HTR-8/SVneo (cell line): Measurements from ENCODE around the gene HIVEP3.
"Not testable (repeated sequence)": the region's sequence is repeated elsewhere in the genome, so short reads cannot be mapped to it uniquely, and the experiment has no call there.

ENCODE experiments used
- DNase-seq: peaks from one replicate; pipeline ENCODE4 v3.0.0; 2011; ENCODE audit warnings: low spot score, mixed read lengths; ENCODE audit not compliant: insufficient read length
- FAIRE-seq: peaks from 2 replicates; lab custom pipeline; 2011; peaks lifted over from hg19 to GRCh38; lab: Jason Lieb, UNC

Gene HIVEP3

GRCh38 chr1:41702771-41703170 lies 216.0 kb downstream of the HIVEP3 start:
- DNase-seq (no peak), FAIRE-seq (no peak)

DNA sequence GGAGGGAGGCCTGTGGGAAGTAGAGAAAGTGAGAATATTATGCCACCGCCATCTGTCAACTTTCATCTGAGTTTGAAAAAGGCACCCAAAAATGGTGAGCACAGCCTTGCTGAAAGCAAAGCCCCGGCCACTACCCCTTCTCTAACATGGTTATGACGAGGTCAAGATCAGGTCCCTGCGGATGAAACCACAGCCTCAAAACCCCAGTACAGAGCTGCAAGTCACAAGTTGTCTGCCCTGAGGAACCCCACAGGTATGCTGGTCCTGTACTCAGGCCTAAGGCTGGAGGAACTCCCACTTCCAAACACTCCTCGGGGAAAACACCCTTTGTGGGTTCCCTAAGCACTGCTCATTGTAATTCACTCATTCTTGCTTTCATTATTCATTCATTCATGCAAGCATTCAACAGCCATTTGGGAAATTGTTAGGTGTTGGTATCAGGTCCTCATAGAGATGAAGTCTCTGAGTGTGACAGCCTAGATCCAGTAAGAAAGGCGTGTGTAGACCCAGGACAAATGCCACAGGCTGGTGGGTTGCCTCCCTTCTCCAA lies 217.7 kb downstream of the HIVEP3 start:
- DNase-seq (no peak), FAIRE-seq (no peak)

DNA sequence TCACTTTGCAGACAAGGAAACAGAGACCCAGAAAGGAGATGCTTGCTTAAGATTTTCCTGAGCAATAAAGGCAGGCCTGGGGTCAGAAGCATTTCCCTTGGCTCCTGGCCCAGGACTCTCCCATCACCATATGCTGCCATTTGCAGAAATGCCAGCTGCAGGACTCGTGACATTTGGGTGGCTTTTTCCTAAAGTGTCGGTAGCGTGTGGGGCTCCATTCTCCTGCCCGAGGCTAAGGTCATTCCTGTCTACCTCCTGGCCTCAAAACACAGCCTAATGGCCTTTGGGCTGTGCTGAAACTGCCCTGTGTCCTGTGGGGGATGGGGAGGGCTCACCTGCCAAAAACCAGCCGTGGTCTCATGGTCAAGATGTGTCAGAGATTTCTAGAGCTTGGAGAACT lies 218.1 kb downstream of the HIVEP3 start:
- DNase-seq (no peak), FAIRE-seq (no peak)

DNA sequence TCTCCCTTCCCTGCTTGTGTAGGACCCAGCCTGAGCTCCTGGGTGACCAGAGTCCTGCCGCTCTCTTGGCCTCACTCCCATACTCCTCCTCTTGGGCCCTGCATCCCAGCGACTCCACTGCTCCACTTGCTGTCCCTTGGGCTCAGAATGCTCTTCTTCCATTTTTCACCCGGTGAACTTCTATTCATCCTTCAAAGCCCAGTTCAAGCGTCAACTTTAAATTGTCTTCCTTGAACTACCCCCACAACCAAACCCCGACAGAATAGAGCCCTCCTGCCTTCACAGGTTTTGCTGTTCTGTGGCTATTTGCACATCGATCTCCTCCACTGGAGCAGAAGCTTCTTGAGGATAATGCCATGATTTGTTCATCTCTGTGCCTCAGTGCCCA lies 218.9 kb downstream of the HIVEP3 start:
- DNase-seq (no peak), FAIRE-seq (no peak)

DNA sequence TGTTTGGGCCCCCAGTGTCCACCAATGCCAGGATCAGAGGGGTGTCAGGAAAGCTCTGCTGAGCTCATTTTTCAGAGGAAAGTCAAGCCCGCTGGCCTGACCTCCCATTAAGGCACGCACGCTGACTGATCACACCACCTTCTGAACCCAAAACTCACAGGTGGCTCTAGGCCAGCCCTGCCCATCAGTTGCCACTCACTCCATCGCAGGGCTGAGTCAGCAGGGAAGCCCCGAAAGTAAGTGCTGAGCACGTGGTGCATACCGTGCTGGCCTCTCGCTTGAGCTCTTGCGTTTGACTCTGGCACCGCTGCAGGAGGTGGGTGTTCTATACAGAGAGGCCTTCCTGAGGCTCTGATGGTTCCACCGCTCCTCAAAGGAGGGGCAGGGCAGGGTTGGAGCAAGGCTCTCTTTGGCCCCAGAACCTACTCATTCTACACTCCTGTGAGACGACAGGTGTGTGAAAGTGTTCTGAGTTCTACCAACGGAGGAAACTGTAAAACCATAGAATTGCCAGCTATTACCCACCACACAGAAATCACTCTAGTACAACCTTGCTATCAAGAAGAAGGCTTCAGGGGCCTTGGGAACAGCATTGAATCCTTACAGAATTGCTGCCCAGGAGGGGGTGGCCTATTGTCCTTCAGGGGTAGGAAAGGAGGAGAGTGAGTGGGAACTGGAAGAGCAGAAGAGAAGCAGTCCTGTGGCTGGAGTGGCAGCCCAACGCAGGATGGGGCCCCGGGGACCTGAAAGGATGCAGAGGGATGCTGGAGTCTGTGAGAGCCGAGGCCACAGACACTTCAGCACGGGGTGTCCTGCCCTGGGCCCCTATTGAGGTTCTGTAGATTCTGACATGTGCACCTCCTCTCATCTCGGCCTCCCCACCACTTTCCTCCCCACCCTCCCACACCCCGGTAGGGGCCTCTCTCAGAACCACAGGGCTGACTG lies 219.5 kb downstream of the HIVEP3 start:
- FAIRE-seq = no peak
- DNase-seq = no peak

DNA sequence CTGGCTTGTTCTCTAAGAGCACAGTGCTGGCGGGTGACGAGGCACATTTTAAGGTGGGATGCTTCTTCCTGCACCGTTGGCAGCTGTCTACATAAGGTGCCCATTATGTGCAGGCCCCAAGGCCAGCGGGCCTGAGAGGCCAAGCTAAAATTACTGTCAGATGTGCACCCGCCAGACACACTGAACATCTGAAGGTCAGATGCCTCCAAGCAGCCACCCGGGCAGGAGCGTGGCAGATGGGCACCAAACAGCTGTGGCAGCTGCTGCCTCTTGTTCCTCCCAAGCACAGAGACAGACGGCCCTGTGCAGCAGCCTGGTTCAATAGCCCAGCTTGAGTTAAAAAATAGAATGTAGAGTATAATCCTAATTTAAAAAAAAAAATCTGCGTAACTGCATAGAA lies 222.3 kb downstream of the HIVEP3 start:
- FAIRE-seq (no peak), DNase-seq (no peak)

GRCh38 chr1:41695118-41695745 lies 223.5 kb downstream of the HIVEP3 start:
- FAIRE-seq = no peak
- DNase-seq = peak; percentile 48

DNA sequence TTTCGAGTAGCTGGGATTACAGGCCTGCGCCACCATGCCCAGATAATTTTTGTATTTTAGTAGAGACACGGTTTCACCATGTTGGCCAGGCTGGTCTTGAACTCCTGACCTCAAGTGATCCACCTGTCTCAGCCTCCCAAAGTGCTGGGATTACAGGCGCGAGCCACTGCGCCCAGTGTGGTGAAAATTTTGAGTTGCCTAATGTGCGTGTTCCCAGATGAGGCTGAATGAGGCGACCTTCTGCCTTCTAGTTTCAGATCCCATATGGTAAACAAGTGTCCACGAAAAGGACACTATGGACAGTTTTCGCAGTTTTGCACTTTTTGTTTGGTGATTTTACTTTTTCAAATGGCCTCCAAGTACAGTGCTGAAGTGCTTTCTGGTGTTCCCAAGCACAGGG lies 226.8 kb downstream of the HIVEP3 start:
- FAIRE-seq, DNase-seq: not testable (repeated sequence)

- no peak for FAIRE-seq
- DNase-seq = no peak
Observed at GRCh38 chr1:41691424-41691823, 227.3 kb downstream of the HIVEP3 start.

GRCh38 chr1:41690331-41690730 lies 228.4 kb downstream of the HIVEP3 start:
- DNase-seq (no peak), FAIRE-seq (no peak)

DNA sequence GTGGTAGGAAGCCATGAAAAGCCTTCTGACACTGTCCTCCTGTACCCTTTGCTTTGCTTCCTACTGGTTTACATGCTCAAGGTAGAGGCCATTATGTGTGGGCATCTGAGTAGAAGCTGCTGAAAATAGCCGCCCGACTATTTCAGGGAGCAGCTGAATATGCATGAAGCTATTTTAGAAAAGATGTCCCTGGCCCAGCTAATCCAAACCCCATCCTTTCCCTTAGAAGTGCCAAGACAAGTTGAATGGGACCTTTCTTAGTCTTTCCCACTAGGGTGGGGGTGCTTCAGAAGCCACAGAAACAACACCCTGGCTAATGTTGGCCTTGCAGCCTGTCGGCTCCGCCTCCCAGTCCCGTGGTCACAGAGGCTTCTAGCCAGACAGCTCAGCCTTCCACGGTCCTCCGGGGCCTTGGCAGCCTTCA lies 229.2 kb downstream of the HIVEP3 start:
- FAIRE-seq = no peak

DNA sequence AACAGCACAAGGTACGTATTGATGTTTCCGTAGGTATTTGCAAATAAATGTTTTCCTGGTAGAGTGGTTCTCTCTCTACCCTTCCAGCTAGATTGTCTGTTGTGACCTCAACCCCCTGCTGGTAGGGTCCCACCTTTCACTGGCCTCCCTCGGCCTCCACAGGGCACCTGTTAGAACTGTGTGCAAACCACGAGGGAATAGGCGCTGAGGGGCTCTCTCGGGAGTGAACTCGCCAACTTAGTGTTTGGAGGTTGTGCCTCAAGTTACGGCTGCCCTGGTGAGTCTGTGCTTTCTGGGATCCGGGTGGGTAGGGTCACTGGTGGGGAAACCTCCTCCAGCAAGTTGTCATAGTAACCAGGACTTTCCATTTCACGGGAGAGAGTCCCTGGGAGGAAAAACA lies 229.6 kb downstream of the HIVEP3 start:
- DNase-seq (no peak), FAIRE-seq (no peak)

More for the DNA sequence above, 229.2 kb downstream of the HIVEP3 start:
- no peak for DNase-seq

DNA sequence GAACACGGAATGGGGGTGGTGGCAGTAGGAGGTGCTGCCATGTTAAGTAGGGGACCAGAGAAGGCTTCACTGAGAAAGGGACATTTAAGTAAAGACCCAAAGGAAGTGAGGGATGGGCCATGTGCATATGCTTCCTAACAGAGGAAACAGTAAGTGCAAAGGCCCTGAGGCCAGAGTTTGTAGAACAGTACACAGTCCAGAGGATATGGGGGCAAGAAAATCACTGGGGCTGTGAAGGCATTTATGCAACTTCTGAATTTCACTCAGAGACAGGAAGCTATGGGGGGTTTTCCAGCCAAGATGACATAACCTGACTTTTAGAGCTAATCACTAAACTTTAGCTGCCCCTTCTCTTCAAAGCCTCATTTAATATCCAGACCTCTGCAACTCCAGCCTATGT lies 231.7 kb downstream of the HIVEP3 start:
- DNase-seq (no peak), FAIRE-seq (no peak)

- DNase-seq (no peak), FAIRE-seq (peak; percentile 40)
Observed at GRCh38 chr1:41683681-41684500, 234.8 kb downstream of the HIVEP3 start.

GRCh38 chr1:41682845-41683625 lies 235.7 kb downstream of the HIVEP3 start:
- DNase-seq = no peak
- no peak for FAIRE-seq

DNA sequence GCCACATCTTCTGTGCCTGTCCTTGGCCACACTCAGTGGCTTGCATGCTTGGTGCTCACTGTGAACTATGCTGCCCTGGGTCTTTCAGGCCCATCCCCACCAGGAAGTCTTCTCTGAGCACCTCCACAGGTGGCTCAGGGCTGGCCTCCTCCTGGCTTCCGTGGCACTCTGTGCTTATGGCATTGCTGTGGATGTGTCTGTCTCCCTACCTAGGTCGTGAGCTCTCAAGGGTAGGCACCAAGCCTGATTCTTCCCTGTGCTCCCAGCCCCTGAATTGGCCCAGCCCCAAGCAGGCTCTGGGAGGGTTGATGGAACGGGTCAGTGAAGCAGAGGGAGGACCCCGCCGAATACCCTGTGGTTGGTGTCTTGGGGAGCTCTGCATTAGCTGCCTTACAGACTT lies 236.6 kb downstream of the HIVEP3 start:
- no peak for FAIRE-seq

GRCh38 chr1:41681331-41682098 lies 237.2 kb downstream of the HIVEP3 start:
- FAIRE-seq (no peak), DNase-seq (no peak)

More for the DNA sequence above, 236.6 kb downstream of the HIVEP3 start:
- DNase-seq = no peak

DNA sequence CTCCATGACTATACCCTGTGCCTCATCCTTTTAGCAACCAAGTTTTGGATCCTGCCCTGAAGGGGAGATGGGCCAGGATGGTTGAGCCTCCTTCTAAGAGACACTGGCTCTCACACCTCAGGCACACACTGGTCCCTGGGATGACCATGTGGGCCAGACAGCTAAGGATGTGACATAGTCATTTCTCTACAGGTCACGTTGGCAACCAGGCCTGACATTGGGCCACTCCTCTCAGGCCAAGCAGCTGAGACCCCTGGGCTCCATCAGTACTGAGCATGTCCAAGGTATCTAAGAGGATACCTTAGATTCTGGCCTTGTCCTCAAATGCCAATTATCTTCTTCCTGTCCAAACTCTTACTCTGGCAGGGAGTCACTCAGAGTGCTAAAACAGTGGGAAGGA lies 238.7 kb downstream of the HIVEP3 start:
- FAIRE-seq (no peak), DNase-seq (no peak)

- no peak for FAIRE-seq
Observed at GRCh38 chr1:41679531-41679930, 239.2 kb downstream of the HIVEP3 start.

More at GRCh38 chr1:41679531-41679930, 239.2 kb downstream of the HIVEP3 start:
- DNase-seq = no peak
